K562 (cell line): ENCODE results near the gene F2RL2.

ENCODE experiments used
- CEBPB ChIP-seq: fragments of 450-650 bp; IDR thresholded peaks from 2 replicates; pipeline ENCODE4 v1.6.1; 2016; ENCODE audit warnings: missing genetic modification characterization, missing compliant biosample characterization
- EZH2 ChIP-seq: IDR thresholded peaks from 2 replicates; pipeline ENCODE4 v1.6.1; 2012; ENCODE audit warnings: low read depth, mild to moderate bottlenecking, inconsistent platforms, low read length, borderline replicate concordance
- SIN3A ChIP-seq, 2 experiments: fragments of 150-350 bp in 1 of 2; IDR thresholded peaks; 2 replicates each; pipeline ENCODE4 v1.6.1; 2011 to 2016; ENCODE audit warnings: borderline replicate concordance in 2 of 2, low read depth in 2 of 2, low read length in 2 of 2, mild to moderate bottlenecking in 2 of 2, moderate library complexity in 2 of 2; ENCODE audit not compliant: control insufficient read depth in 1 of 2
- SMAD2 ChIP-seq: fragments of 150-350 bp; IDR thresholded peaks from 2 replicates; pipeline ENCODE4 v1.6.1; 2014; ENCODE audit warnings: low read depth, mild to moderate bottlenecking, low read length
- TAF1 ChIP-seq: IDR thresholded peaks from 2 replicates; pipeline ENCODE4 v1.6.1; 2011; ENCODE audit warnings: mild to moderate bottlenecking, low read length, moderate library complexity; ENCODE audit not compliant: insufficient read depth, control insufficient read depth, severe bottlenecking; ENCODE audit errors: extremely low read depth
- TCF7L2 ChIP-seq: fragments of 150-350 bp; IDR thresholded peaks from 2 replicates; pipeline ENCODE4 v1.6.1; 2016; ENCODE audit warnings: low read depth, mild to moderate bottlenecking, low read length, moderate library complexity
- ZNF274 ChIP-seq: IDR thresholded peaks from 2 replicates; pipeline ENCODE4 v1.6.1; 2011; ENCODE audit warnings: low read depth, mild to moderate bottlenecking, low read length, moderate library complexity, borderline replicate concordance

DNA sequence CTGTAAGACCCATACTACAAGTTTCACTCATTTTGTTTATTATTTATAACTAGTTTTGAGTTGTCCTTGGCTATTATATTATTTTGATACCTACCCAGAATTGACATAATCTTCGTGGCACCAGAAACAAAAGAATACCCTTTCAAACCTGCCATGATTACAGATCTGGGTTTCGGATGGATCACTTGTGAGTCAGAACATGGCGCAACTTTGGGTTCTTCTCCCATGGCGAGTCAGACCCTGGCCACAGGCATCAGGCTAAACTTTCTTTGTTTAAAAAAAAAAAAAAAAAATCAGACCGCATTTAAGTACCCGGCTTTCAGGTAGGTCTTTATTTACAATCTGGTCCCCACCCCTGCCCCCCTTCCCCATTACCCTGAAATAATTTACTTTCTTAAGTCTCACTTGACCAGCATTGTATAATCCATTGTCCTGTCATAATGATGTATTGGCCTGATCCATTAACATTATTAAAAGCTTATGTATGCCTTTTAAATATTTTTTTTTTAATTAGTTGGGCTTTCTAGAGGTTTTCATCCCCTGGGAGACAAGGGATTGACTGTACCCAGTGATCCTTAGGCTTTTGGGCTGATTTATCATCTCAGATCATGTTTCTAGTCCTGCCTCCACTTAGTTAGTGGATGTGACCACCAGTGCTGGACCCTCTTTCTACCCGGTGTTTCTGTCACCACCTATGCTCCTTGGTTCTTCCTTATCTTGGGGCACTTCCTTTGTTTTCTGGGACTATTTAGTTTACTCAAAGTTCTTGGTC lies 43.9 kb downstream of the F2RL2 start:
- no peak for TF ChIP-seq CEBPB (tag)
- no peak for TF ChIP-seq TCF7L2
- TF ChIP-seq ZNF274 = no peak
- TF ChIP-seq SMAD2 = no peak
- TF ChIP-seq EZH2 = no peak
- no peak for TF ChIP-seq SIN3A (IDR thresholded peaks at IDR 0.05; ENCODE audit: borderline replicate concordance in 2 of 2, control insufficient read depth in 1 of 2, low read depth in 2 of 2, low read length in 2 of 2)
- TF ChIP-seq TAF1 = no peak
